Right atrium auricular region (tissue), 2 donors: ENCODE data around the gene MRPL19. TPM values are rescaled to one million over a fixed set of nuclear protein-coding genes. Genes with fewer than 3 reads are reported as not detected.
"Not testable (repeated sequence)": the region's sequence is repeated elsewhere in the genome, so short reads cannot be mapped to it uniquely, and the experiment has no call there.

ENCODE experiments used
- DNase-seq: peaks from one replicate; pipeline ENCODE4 v3.0.0-alpha.2; 2019; ENCODE audit warnings: low spot score
- H3K27ac ChIP-seq, 2 donors: fragments of 200-600 bp; sonication (generic); 1 replicate in 1 of 2; 2 replicates in 1 of 2; pipeline ENCODE4 v1.5.1; 2016 to 2019
- H3K27me3 ChIP-seq, 2 donors: fragments of 200-600 bp; sonication (generic); one replicate each; pipeline versions ENCODE4 v1.5.1 to v1.6.0; 2017 to 2019
- H3K36me3 ChIP-seq: fragments of 200-600 bp; sonication (generic); one replicate; pipeline ENCODE4 v1.5.1; 2016
- H3K4me1 ChIP-seq, 2 donors: fragments of 200-600 bp; sonication (generic); one replicate each; pipeline versions ENCODE4 v1.5.1 to v1.6.0; 2017 to 2019
- H3K4me3 ChIP-seq, 2 donors: fragments of 200-600 bp; sonication (generic); 1 replicate in 1 of 2; 2 replicates in 1 of 2; pipeline ENCODE4 v1.5.1; 2017 to 2019; ENCODE audit warnings: mild to moderate bottlenecking in 1 of 2, moderate library complexity in 1 of 2
- H3K9me3 ChIP-seq, 2 donors: fragments of 200-600 bp; sonication (generic); one replicate each; pipeline ENCODE4 v1.5.1; 2019
- CTCF ChIP-seq, 2 donors: fragments of 200-600 bp; sonication (generic); IDR thresholded peaks; one replicate each; pipeline ENCODE4 v1.5.1; 2019; ENCODE audit warnings: antibody characterized with exemption in 2 of 2
- total RNA-seq, 2 donors: library from RNA; depleted of rRNA; stranded (reverse); fragments of >200 nt; gene quantifications; one replicate each; pipeline ENCODE4 v1.1.0, GENCODE V29; 2016

Gene MRPL19
- total RNA-seq, 2 donors from 2014 or later, result 17.3 to 51.8 TPM

- TF ChIP-seq CTCF (IDR thresholded peaks at IDR 0.05), result no peak
- no peaks in the 10 kb centered on the region for H3K9me3 ChIP-seq
These were observed 21.3 kb downstream of the MRPL19 start for GRCh38 chr2:75667884-75668283.

DNA sequence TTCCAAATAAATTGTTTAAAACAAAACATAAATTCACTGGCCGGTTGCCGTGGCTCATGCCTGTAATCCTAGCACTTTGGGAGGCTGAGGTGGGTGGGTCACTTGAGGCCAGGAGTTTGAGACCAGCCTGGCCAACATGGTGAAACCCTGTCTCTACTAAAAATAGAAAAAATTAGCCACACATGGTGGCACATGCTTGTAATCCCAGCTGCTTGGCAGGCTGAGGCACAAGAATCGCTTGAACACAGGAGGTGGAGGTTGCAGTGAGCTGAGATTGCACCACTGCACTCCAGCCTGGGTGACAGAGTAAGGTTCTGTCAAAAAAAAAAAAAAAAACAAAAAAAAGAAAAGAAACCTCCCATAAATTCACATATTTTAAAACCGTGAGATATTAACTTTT is 28.8 kb downstream of the MRPL19 start:
- H3K27me3 ChIP-seq, H3K4me1 ChIP-seq, H3K4me3 ChIP-seq, H3K9me3 ChIP-seq, DNase-seq, H3K27ac ChIP-seq: not testable (repeated sequence)
- H3K36me3 ChIP-seq, result peaks cover 28% of the 10 kb centered on the region

More at GRCh38 chr2:75667884-75668283, 21.3 kb downstream of the MRPL19 start:
- Histone ChIP-seq H3K27me3 (no peaks in the 10 kb centered on the region), H3K4me1 (no peaks in the 10 kb centered on the region), H3K36me3 (peaks cover 30% of the 10 kb centered on the region), H3K27ac (no peak overlapping the region), H3K4me3 (no peak overlapping the region)
- no peak for DNase-seq

- Histone ChIP-seq H3K36me3 (peaks cover 28% of the 10 kb centered on the region), H3K4me3 (no peak overlapping the region), H3K27ac (no peak overlapping the region)
These were observed 29.3 kb downstream of the MRPL19 start for GRCh38 chr2:75675908-75676307.

DNA sequence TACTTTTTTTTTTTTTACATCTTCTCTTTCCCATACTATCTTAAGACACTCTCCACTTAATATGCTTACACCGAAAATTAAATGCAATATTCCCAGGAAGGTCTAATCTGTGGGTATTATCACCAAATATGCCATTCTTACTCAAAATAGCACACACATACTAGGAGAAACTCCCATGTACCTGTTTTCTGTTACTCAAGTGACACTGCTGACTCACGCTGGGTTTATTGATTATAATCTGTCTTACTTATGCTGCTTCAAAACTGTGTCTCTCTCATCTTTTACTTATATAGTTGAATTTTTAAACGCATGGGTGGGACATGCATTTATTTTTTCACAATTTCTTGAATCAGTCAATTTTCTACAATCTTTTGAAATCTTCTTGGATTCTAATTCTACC is 29.9 kb downstream of the MRPL19 start:
- peaks cover 29% of the 10 kb centered on the region for H3K36me3 ChIP-seq
- no peaks in the 10 kb centered on the region for H3K4me1 ChIP-seq
- no peaks in the 10 kb centered on the region for H3K27me3 ChIP-seq
- no peak for TF ChIP-seq CTCF (IDR thresholded peaks at IDR 0.05)
- no peaks in the 10 kb centered on the region for H3K9me3 ChIP-seq
- no peak for DNase-seq
- H3K4me3 ChIP-seq, result no peak overlapping the region
- H3K27ac ChIP-seq, result no peak overlapping the region

More at GRCh38 chr2:75675908-75676307, 29.3 kb downstream of the MRPL19 start:
- Histone ChIP-seq H3K4me1 (no peaks in the 10 kb centered on the region), H3K9me3 (no peaks in the 10 kb centered on the region), H3K27me3 (no peaks in the 10 kb centered on the region)
- DNase-seq, result no peak
- TF ChIP-seq CTCF (IDR thresholded peaks at IDR 0.05), result no peak

DNA sequence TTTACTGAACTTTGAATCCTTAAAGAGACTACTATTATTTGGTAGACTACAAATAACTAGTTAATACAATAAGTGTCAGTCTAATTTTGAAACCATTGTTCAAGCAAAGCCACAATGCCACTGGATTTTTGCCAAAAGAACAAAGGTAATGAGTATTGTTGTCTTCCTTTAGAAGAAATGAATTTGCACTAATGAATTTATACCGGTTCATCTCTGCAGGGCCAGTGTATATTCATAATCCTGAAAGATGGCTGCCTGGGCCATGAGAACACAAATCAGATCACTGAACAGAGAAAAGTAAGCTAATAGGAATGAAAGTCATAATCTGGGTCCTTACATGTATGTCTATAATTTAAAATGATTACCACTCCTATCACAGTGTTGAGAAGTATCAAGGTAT is 33.0 kb downstream of the MRPL19 start:
- Histone ChIP-seq H3K4me1 (no peaks in the 10 kb centered on the region), H3K9me3 (no peaks in the 10 kb centered on the region), H3K4me3 (no peak overlapping the region), H3K27ac (no peak overlapping the region), H3K36me3 (peaks cover 32% of the 10 kb centered on the region), H3K27me3 (no peaks in the 10 kb centered on the region)
- TF ChIP-seq CTCF (IDR thresholded peaks at IDR 0.05), result no peak
- DNase-seq, result no peak

DNA sequence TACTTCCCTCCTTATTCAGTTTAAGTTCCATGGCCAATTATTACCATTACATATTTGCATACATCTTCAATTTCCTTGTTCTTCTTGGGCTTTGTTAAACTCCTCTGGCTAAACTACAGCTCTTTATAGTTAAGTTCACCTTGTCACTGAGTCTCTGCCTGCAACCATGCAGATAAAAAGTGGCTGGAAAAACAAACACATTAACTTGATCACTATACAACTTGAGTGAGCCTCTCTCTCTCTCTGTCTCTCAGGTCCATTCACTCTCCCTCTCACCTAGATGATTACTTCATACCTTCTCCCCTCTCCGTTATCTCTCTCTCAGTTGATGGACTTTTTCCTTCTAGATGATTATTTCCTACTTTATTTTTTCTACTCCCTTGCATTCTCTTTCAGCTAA is 33.8 kb downstream of the MRPL19 start:
- Histone ChIP-seq H3K4me3 (no peak overlapping the region), H3K9me3 (no peaks in the 10 kb centered on the region), H3K27ac (no peak overlapping the region), H3K4me1 (no peaks in the 10 kb centered on the region), H3K36me3 (peaks cover 37% of the 10 kb centered on the region), H3K27me3 (no peaks in the 10 kb centered on the region)
- no peak for TF ChIP-seq CTCF (IDR thresholded peaks at IDR 0.05)
- no peak for DNase-seq

GRCh38 chr2:75683430-75683829 is 36.8 kb downstream of the MRPL19 start:
- DNase-seq, H3K4me3 ChIP-seq, H3K27ac ChIP-seq, H3K9me3 ChIP-seq, H3K27me3 ChIP-seq, H3K4me1 ChIP-seq: not testable (repeated sequence)
- H3K36me3 ChIP-seq, result peaks cover 60% of the 10 kb centered on the region
